ENCODE data around the gene DSE.

Gene DSE

GRCh38 chr6:116450769-116451740 lies 80.3 kb downstream of the DSE start:
- no peak for TF ChIP-seq CTCF (IDR thresholded peaks at IDR 0.05)
- H3K36me3 Mint-ChIP-seq (ENCODE audit: low read depth): no peaks in the 10 kb centered on the region
- H3K27ac Mint-ChIP-seq: no peak overlapping the region
- H3K9me3 Mint-ChIP-seq: no peaks in the 10 kb centered on the region
- H3K27me3 Mint-ChIP-seq (ENCODE audit: low read depth, poor library complexity): peaks cover 3% of the 10 kb centered on the region
- H3K4me1 Mint-ChIP-seq: peaks cover 36% of the 10 kb centered on the region
- no peak for DNase-seq
- H3K4me3 Mint-ChIP-seq: no peak overlapping the region

- peaks cover 36% of the 10 kb centered on the region for H3K4me1 Mint-ChIP-seq
These were observed 81.2 kb downstream of the DSE start for GRCh38 chr6:116451916-116452315.

GRCh38 chr6:116452531-116452930 lies 81.8 kb downstream of the DSE start:
- no peaks in the 10 kb centered on the region for H3K9me3 Mint-ChIP-seq
- TF ChIP-seq CTCF (IDR thresholded peaks at IDR 0.05): no peak
- peaks cover 6% of the 10 kb centered on the region for H3K27me3 Mint-ChIP-seq (ENCODE audit: low read depth, poor library complexity)
- no peak overlapping the region for H3K4me3 Mint-ChIP-seq
- H3K36me3 Mint-ChIP-seq (ENCODE audit: low read depth): no peaks in the 10 kb centered on the region
- no peak for DNase-seq
- peaks cover 33% of the 10 kb centered on the region for H3K4me1 Mint-ChIP-seq
- no peak overlapping the region for H3K27ac Mint-ChIP-seq

More at GRCh38 chr6:116451916-116452315, 81.2 kb downstream of the DSE start:
- H3K27ac Mint-ChIP-seq: no peak overlapping the region
- H3K27me3 Mint-ChIP-seq (ENCODE audit: low read depth, poor library complexity): peaks cover 3% of the 10 kb centered on the region
- H3K36me3 Mint-ChIP-seq (ENCODE audit: low read depth): no peaks in the 10 kb centered on the region
- DNase-seq: no peak
- no peak for TF ChIP-seq CTCF (IDR thresholded peaks at IDR 0.05)
- no peak overlapping the region for H3K4me3 Mint-ChIP-seq
- no peaks in the 10 kb centered on the region for H3K9me3 Mint-ChIP-seq

- Mint-ChIP-seq H3K27ac (no peak overlapping the region), H3K27me3 (ENCODE audit: low read depth, poor library complexity) (peaks cover 36% of the 10 kb centered on the region), H3K4me1 (peaks cover 19% of the 10 kb centered on the region), H3K4me3 (no peak overlapping the region), H3K36me3 (ENCODE audit: low read depth) (no peaks in the 10 kb centered on the region), H3K9me3 (no peaks in the 10 kb centered on the region)
- no peak for DNase-seq
- no peak for TF ChIP-seq CTCF (IDR thresholded peaks at IDR 0.05)
These were observed 85.4 kb downstream of the DSE start for GRCh38 chr6:116456106-116456505.

GRCh38 chr6:116456927-116457326 lies 86.2 kb downstream of the DSE start:
- TF ChIP-seq CTCF (IDR thresholded peaks at IDR 0.05): no peak
- Mint-ChIP-seq H3K36me3 (ENCODE audit: low read depth) (no peaks in the 10 kb centered on the region), H3K4me3 (no peak overlapping the region), H3K4me1 (peaks cover 18% of the 10 kb centered on the region), H3K9me3 (no peaks in the 10 kb centered on the region), H3K27ac (no peak overlapping the region), H3K27me3 (ENCODE audit: low read depth, poor library complexity) (peaks cover 44% of the 10 kb centered on the region)
- DNase-seq: no peak

- Mint-ChIP-seq H3K9me3 (no peaks in the 10 kb centered on the region), H3K27me3 (ENCODE audit: low read depth, poor library complexity) (peaks cover 52% of the 10 kb centered on the region), H3K36me3 (ENCODE audit: low read depth) (no peaks in the 10 kb centered on the region), H3K4me3 (no peak overlapping the region), H3K27ac (no peak overlapping the region), H3K4me1 (peaks cover 21% of the 10 kb centered on the region)
- no peak for TF ChIP-seq CTCF (IDR thresholded peaks at IDR 0.05)
- no peak for DNase-seq
These were observed 87.5 kb downstream of the DSE start for GRCh38 chr6:116458264-116458663.
